WTC11 (cell line): ENCODE measurements around the gene TMTC3. TPM values are rescaled to one million over a fixed set of nuclear protein-coding genes. Genes with fewer than 3 reads are reported as not detected.
A peak's percentile ranks its signal among the peaks of the same experiment; 100 is the strongest.

ENCODE experiments used
- ATAC-seq: fragments of 200-7000 bp; cut with Tn5 transposase; 2 replicates; pipeline ENCODE4 v1.10.0; 2021; ENCODE audit warnings: mild to moderate bottlenecking, moderate library complexity
- CTCF ChIA-PET: fragments of 300-600 bp; sonication (Branson Sonifier 250); formaldehyde crosslinking; loops from one replicate; lab custom pipeline; 2021; ENCODE audit warnings: antibody characterized with exemption; lab: Charles Lee
- POLR2A ChIA-PET: fragments of 350-600 bp; sonication (Branson Sonifier 250); formaldehyde crosslinking; loops from one replicate; lab custom pipeline; 2021; ENCODE audit warnings: antibody characterized with exemption; lab: Charles Lee
- DNase-seq: peaks from one replicate; pipeline ENCODE4 v3.0.0; 2021; ENCODE audit warnings: low spot score
- H3K27ac Mint-ChIP-seq: 2 replicates; pipeline ENCODE4 v1.8.0; 2021; ENCODE audit warnings: mixed read lengths
- H3K27me3 Mint-ChIP-seq: 2 replicates; pipeline ENCODE4 v1.8.0; 2021; ENCODE audit warnings: low read depth, mild to moderate bottlenecking, moderate library complexity, mixed read lengths
- H3K36me3 Mint-ChIP-seq: 2 replicates; pipeline ENCODE4 v1.8.0; 2021; ENCODE audit warnings: mixed read lengths
- H3K4me1 Mint-ChIP-seq: 2 replicates; pipeline ENCODE4 v1.8.0; 2022; ENCODE audit warnings: mixed read lengths
- H3K4me3 Mint-ChIP-seq: 2 replicates; pipeline ENCODE4 v1.8.0; 2021; ENCODE audit warnings: mild to moderate bottlenecking, moderate library complexity, mixed read lengths
- H3K9me3 Mint-ChIP-seq: 2 replicates; pipeline ENCODE4 v1.8.0; 2021; ENCODE audit warnings: mixed read lengths
- CBFB ChIP-seq: sonication (generic); formaldehyde crosslinking; IDR thresholded peaks from 2 replicates; pipeline ENCODE4 v1.8.1; 2022; ENCODE audit warnings: mild to moderate bottlenecking, low read depth, missing genetic modification reagents
- CREM ChIP-seq: sonication (generic); formaldehyde crosslinking; IDR thresholded peaks from 2 replicates; pipeline ENCODE4 v1.8.1; 2022; ENCODE audit warnings: mild to moderate bottlenecking, missing genetic modification reagents, moderate library complexity
- ELF4 ChIP-seq: sonication (generic); formaldehyde crosslinking; IDR thresholded peaks from 2 replicates; pipeline ENCODE4 v1.8.1; 2022; ENCODE audit warnings: low read depth, mild to moderate bottlenecking, moderate library complexity, missing genetic modification reagents
- ETV6 ChIP-seq: sonication (generic); formaldehyde crosslinking; IDR thresholded peaks from 2 replicates; pipeline ENCODE4 v1.8.1; 2022; ENCODE audit warnings: mild to moderate bottlenecking, missing genetic modification reagents
- FOXJ3 ChIP-seq: sonication (generic); formaldehyde crosslinking; IDR thresholded peaks from 2 replicates; pipeline ENCODE4 v1.9.0; 2021; ENCODE audit warnings: missing genetic modification reagents, mild to moderate bottlenecking, borderline replicate concordance
- NFATC4 ChIP-seq: fragments of 250-450 bp; sonication (Bioruptor Pico); IDR thresholded peaks from 2 replicates; pipeline ENCODE4 v1.9.0; 2021; ENCODE audit warnings: mild to moderate bottlenecking
- NFYB ChIP-seq: sonication (generic); formaldehyde crosslinking; conservative IDR thresholded peaks from 2 replicates; pipeline ENCODE4 v1.8.0; 2022; ENCODE audit warnings: low read depth, missing genetic modification reagents
- OVOL2 ChIP-seq: fragments of 250-450 bp; sonication (Bioruptor Pico); IDR thresholded peaks from 2 replicates; pipeline ENCODE4 v1.9.0; 2021; ENCODE audit warnings: mild to moderate bottlenecking, borderline replicate concordance
- RELA ChIP-seq: sonication (generic); formaldehyde crosslinking; IDR thresholded peaks from 2 replicates; pipeline ENCODE4 v1.8.1; 2022; ENCODE audit warnings: missing genetic modification reagents, mild to moderate bottlenecking, borderline replicate concordance
- SOX15 ChIP-seq: fragments of 250-450 bp; sonication (Bioruptor Pico); IDR thresholded peaks from 2 replicates; pipeline ENCODE4 v1.9.0; 2021; ENCODE audit warnings: mild to moderate bottlenecking
- TEAD1 ChIP-seq: sonication (generic); formaldehyde crosslinking; IDR thresholded peaks from 2 replicates; pipeline ENCODE4 v1.8.0; 2022; ENCODE audit warnings: mild to moderate bottlenecking, missing genetic modification reagents
- TEAD4 ChIP-seq: sonication (generic); formaldehyde crosslinking; IDR thresholded peaks from 2 replicates; pipeline ENCODE4 v1.8.0; 2022; ENCODE audit warnings: mild to moderate bottlenecking, missing genetic modification reagents
- ZNF219 ChIP-seq: sonication (generic); formaldehyde crosslinking; IDR thresholded peaks from 2 replicates; pipeline ENCODE4 v1.8.0; 2023; ENCODE audit warnings: missing genetic modification reagents, mild to moderate bottlenecking, borderline replicate concordance
- total RNA-seq: library from RNA; stranded (reverse); gene quantifications from 3 replicates; pipeline ENCODE4 v1.2.3, GENCODE V29; 2021
- TF ChIP-seq, protein P1 (sequence below): sonication (generic); formaldehyde crosslinking; IDR thresholded peaks from 2 replicates; pipeline ENCODE4 v1.8.1; 2022; ENCODE audit warnings: mild to moderate bottlenecking, moderate library complexity, missing genetic modification reagents
- TF ChIP-seq, protein P2 (sequence below): sonication (generic); formaldehyde crosslinking; IDR thresholded peaks from 2 replicates; pipeline ENCODE4 v1.8.0; 2022; ENCODE audit warnings: mild to moderate bottlenecking, missing genetic modification reagents
- TF ChIP-seq, protein P3 (sequence below): sonication (generic); formaldehyde crosslinking; IDR thresholded peaks from 2 replicates; pipeline ENCODE4 v1.8.0; 2023; ENCODE audit warnings: missing genetic modification reagents
- TF ChIP-seq, protein P4 (sequence below): fragments of 250-450 bp; sonication (Bioruptor Pico); IDR thresholded peaks from 2 replicates; pipeline ENCODE4 v1.9.0; 2021; ENCODE audit warnings: moderate library complexity, mild to moderate bottlenecking, inconsistent platforms, borderline replicate concordance
- TF ChIP-seq, protein P5 (sequence below): fragments of 250-450 bp; sonication (Bioruptor Pico); IDR thresholded peaks from 2 replicates; pipeline ENCODE4 v1.9.0; 2021; ENCODE audit warnings: mild to moderate bottlenecking
- TF ChIP-seq, protein P6 (sequence below): sonication (generic); formaldehyde crosslinking; IDR thresholded peaks from 2 replicates; pipeline ENCODE4 v1.8.1; 2023; ENCODE audit warnings: mild to moderate bottlenecking, missing genetic modification reagents

TMTC3 gene
- total RNA-seq, 1 experiment from 2014 or later: 38.8 TPM

DNA sequence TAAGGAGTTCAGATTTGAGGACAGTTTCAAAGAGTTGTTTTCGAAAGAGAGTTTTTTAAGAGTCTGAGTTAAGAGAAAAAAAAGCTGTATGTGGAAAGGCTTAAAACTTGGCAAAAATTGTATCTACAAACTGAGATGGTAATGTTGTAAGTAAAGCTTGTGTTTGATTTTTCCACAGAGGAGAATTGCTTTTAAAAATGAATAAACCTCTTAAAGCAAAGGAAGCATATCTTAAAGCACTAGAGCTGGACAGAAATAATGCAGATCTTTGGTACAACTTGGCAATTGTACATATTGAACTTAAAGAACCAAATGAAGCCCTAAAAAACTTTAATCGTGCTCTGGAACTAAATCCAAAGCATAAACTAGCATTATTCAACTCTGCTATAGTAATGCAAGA, 50.3 kb downstream of the TMTC3 start:
- no peaks in the 10 kb centered on the region for H3K9me3 Mint-ChIP-seq
- DNase-seq: no peak
- H3K4me3 Mint-ChIP-seq: no peak overlapping the region
- H3K36me3 Mint-ChIP-seq: peaks cover 9% of the 10 kb centered on the region
- no peak for TF ChIP-seq ZNF219 (CRISPR knock-in tag)
- no peak for TF ChIP-seq FOXJ3
- no peak for TF ChIP-seq TEAD4 (CRISPR knock-in tag)
- TF ChIP-seq SOX15 (CRISPR knock-in tag): no peak
- TF ChIP-seq ETV6 (CRISPR knock-in tag): no peak
- TF ChIP-seq, protein P1, sequence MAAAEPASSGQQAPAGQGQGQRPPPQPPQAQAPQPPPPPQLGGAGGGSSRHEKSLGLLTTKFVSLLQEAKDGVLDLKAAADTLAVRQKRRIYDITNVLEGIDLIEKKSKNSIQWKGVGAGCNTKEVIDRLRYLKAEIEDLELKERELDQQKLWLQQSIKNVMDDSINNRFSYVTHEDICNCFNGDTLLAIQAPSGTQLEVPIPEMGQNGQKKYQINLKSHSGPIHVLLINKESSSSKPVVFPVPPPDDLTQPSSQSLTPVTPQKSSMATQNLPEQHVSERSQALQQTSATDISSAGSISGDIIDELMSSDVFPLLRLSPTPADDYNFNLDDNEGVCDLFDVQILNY (CRISPR knock-in tag): no peak
- no peak overlapping the region for H3K27ac Mint-ChIP-seq
- no peak for ATAC-seq
- ChIA-PET CTCF (no interaction called here), POLR2A (no interaction called here)
- no peaks in the 10 kb centered on the region for H3K27me3 Mint-ChIP-seq
- peaks cover 5% of the 10 kb centered on the region; the same call in 1 of the 2 replicates for H3K4me1 Mint-ChIP-seq

DNA sequence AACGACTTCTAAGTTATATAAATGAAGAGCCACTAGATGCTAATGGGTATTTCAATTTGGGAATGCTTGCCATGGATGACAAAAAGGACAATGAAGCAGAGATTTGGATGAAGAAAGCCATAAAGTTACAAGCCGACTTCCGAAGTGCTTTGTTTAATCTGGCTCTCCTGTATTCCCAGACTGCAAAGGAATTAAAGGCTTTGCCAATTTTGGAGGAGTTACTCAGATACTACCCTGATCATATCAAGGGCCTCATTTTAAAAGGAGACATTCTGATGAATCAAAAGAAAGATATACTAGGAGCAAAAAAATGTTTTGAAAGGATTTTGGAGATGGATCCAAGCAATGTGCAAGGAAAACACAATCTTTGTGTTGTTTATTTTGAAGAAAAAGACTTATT, 52.8 kb downstream of the TMTC3 start:
- Mint-ChIP-seq H3K9me3 (no peaks in the 10 kb centered on the region), H3K27ac (peak overlapping the region; percentile 41; the same call in 1 of the 2 replicates), H3K27me3 (no peaks in the 10 kb centered on the region), H3K4me1 (peaks cover 5% of the 10 kb centered on the region; the same call in 1 of the 2 replicates), H3K36me3 (peaks cover 9% of the 10 kb centered on the region), H3K4me3 (no peak overlapping the region)
- CTCF ChIA-PET: no interaction called here
- POLR2A ChIA-PET: no interaction called here
- no peak for TF ChIP-seq NFYB
- no peak for TF ChIP-seq CREM
- TF ChIP-seq, protein P2, sequence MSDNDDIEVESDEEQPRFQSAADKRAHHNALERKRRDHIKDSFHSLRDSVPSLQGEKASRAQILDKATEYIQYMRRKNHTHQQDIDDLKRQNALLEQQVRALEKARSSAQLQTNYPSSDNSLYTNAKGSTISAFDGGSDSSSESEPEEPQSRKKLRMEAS (CRISPR knock-in tag): no peak
- TF ChIP-seq, protein P1 (CRISPR knock-in tag): no peak
- no peak for ATAC-seq
- DNase-seq: no peak

DNA sequence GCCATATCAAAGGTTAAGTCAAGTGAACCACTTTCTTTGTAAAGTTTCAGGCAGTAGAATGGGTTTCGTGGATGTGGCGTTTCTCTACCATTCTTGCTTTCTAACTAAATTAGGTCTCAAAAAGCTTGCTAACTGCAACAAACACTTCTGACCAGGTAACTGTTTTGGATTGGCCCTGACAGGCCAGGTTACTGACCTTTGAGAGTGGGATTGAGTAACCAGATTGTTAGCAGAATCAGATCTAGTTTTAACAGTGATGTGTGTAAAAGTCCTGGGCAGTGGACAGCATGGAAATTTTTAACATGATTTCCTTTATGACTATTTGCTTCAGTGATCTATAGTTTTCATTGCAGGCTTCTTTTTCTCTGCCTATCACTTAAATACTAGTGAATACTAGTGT, 57.9 kb downstream of the TMTC3 start:
- POLR2A ChIA-PET: no interaction called here
- DNase-seq (no peak), ATAC-seq (no peak)
- no peak overlapping the region for H3K27ac Mint-ChIP-seq
- no peak overlapping the region for H3K4me3 Mint-ChIP-seq
- peaks cover 22% of the 10 kb centered on the region for H3K36me3 Mint-ChIP-seq
- CTCF ChIA-PET: no interaction called here
- H3K4me1 Mint-ChIP-seq: peaks cover 5% of the 10 kb centered on the region; the same call in 1 of the 2 replicates
- TF ChIP-seq TEAD1 (CRISPR knock-in tag) (no peak), NFATC4 (CRISPR knock-in tag) (no peak), RELA (CRISPR knock-in tag) (no peak), ELF4 (CRISPR knock-in tag) (no peak), ZNF219 (CRISPR knock-in tag) (no peak), OVOL2 (CRISPR knock-in tag) (no peak), SOX15 (CRISPR knock-in tag) (no peak), CBFB (CRISPR knock-in tag) (no peak)
- TF ChIP-seq, protein P3, sequence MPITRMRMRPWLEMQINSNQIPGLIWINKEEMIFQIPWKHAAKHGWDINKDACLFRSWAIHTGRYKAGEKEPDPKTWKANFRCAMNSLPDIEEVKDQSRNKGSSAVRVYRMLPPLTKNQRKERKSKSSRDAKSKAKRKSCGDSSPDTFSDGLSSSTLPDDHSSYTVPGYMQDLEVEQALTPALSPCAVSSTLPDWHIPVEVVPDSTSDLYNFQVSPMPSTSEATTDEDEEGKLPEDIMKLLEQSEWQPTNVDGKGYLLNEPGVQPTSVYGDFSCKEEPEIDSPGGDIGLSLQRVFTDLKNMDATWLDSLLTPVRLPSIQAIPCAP (CRISPR knock-in tag): no peak
- TF ChIP-seq, protein P4, sequence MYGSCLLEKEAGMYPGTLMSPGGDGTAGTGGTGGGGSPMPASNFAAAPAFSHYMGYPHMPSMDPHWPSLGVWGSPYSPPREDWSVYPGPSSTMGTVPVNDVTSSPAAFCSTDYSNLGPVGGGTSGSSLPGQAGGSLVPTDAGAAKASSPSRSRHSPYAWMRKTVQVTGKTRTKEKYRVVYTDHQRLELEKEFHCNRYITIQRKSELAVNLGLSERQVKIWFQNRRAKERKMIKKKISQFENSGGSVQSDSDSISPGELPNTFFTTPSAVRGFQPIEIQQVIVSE (CRISPR knock-in tag): no peak
- TF ChIP-seq, protein P5, sequence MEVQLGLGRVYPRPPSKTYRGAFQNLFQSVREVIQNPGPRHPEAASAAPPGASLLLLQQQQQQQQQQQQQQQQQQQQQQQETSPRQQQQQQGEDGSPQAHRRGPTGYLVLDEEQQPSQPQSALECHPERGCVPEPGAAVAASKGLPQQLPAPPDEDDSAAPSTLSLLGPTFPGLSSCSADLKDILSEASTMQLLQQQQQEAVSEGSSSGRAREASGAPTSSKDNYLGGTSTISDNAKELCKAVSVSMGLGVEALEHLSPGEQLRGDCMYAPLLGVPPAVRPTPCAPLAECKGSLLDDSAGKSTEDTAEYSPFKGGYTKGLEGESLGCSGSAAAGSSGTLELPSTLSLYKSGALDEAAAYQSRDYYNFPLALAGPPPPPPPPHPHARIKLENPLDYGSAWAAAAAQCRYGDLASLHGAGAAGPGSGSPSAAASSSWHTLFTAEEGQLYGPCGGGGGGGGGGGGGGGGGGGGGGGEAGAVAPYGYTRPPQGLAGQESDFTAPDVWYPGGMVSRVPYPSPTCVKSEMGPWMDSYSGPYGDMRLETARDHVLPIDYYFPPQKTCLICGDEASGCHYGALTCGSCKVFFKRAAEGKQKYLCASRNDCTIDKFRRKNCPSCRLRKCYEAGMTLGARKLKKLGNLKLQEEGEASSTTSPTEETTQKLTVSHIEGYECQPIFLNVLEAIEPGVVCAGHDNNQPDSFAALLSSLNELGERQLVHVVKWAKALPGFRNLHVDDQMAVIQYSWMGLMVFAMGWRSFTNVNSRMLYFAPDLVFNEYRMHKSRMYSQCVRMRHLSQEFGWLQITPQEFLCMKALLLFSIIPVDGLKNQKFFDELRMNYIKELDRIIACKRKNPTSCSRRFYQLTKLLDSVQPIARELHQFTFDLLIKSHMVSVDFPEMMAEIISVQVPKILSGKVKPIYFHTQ (CRISPR knock-in tag): no peak
- TF ChIP-seq, protein P6, sequence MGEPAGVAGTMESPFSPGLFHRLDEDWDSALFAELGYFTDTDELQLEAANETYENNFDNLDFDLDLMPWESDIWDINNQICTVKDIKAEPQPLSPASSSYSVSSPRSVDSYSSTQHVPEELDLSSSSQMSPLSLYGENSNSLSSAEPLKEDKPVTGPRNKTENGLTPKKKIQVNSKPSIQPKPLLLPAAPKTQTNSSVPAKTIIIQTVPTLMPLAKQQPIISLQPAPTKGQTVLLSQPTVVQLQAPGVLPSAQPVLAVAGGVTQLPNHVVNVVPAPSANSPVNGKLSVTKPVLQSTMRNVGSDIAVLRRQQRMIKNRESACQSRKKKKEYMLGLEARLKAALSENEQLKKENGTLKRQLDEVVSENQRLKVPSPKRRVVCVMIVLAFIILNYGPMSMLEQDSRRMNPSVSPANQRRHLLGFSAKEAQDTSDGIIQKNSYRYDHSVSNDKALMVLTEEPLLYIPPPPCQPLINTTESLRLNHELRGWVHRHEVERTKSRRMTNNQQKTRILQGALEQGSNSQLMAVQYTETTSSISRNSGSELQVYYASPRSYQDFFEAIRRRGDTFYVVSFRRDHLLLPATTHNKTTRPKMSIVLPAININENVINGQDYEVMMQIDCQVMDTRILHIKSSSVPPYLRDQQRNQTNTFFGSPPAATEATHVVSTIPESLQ (CRISPR knock-in tag): no peak
- H3K9me3 Mint-ChIP-seq: peaks cover 27% of the 10 kb centered on the region
- H3K27me3 Mint-ChIP-seq: no peaks in the 10 kb centered on the region; the same call in 1 of the 2 replicates
